H1 (cell line): Measurements from ENCODE around the gene SAMM50. TPM values are rescaled to one million over a fixed set of nuclear protein-coding genes. Genes with fewer than 3 reads are reported as not detected.

Experiments
- NRF1 ChIP-seq: IDR thresholded peaks from 2 replicates; pipeline ENCODE4 v1.6.1; 2011; ENCODE audit warnings: mild to moderate bottlenecking, low read depth, low read length, improper control_type of control experiment
- TEAD4 ChIP-seq: IDR thresholded peaks from 2 replicates; pipeline ENCODE4 v1.6.1; 2012; ENCODE audit warnings: low read depth, low read length, inconsistent platforms, mixed read lengths
- polyA plus RNA-seq, 7 experiments: library from polyadenylated mRNA; depleted of rRNA in 3 of 7; stranded (reverse) in 5 of 7; unstranded in 2 of 7; fragments of >200 nt in 5 of 7; fragments of 200-250 nt in 2 of 7; gene quantifications; 1 replicate in 5 of 7; 2 replicates in 1 of 7; 4 replicates in 1 of 7; pipeline versions ENCODE4 v1.2.1 to v1.2.3, GENCODE V29; 2011 to 2013; ENCODE audit warnings: missing spikeins in 2 of 7, mixed read lengths in 2 of 7
- total RNA-seq: library from RNA; stranded (reverse); fragmentation: NEBNext Ultra II Directional; extraction: Animal tissue kit (Norgen Biotek cat#: 25700); gene quantifications from 2 replicates; pipeline ENCODE4 v1.2.1, GENCODE V29; 2021

SAMM50 gene
- total and polyA plus RNA-seq, 2 of the 8 experiments (the other 6 are each of a cell fraction or from before 2014, with no cell fraction given): 45.4 to 70.3 TPM

DNA sequence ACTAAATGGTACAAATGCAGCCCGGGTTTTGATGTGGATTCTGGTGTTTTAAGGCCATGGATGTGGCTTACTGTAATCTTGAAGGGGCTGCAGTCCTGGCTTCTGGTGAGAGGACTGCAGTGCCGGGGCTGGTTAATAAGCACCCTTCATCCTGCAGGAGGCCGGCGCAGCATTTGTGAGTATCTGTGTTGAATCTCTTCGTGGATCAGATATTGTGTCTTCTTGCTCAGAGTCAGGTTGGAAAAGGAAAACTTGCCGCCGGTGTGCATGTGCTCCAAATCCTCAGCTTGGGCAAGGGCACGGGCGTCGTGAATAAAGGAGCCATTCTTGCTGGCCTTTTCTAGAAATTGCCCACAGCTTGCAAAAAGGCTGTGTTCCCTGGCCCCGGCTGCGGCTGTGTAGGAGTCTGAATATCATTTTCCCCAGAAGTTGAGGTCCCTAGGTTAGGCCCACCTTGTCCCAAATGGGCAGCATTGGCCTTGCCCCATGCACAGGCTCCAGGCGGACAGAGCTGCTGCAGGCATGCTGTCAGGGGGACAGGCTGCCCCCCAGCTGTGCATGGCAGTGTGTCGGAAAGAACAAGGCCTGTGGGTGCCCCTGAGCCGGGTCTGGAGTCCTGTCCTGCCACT lies 39.9 kb downstream of the SAMM50 start (continued):
- no peak for TF ChIP-seq NRF1
- TF ChIP-seq TEAD4: no peak
